H1 (cell line): ENCODE results near the gene POTEJ. TPM values are rescaled to one million over a fixed set of nuclear protein-coding genes. Genes with fewer than 3 reads are reported as not detected.
"Not testable (repeated sequence)": the region's sequence is repeated elsewhere in the genome, so short reads cannot be mapped to it uniquely, and the experiment has no call there.

Source experiments
- CTCF ChIA-PET: fragments of 300-600 bp; sonication (Branson Sonifier 250); formaldehyde crosslinking; loops from one replicate; lab custom pipeline; 2021; ENCODE audit not compliant: partially characterized antibody; lab: Charles Lee
- POLR2A ChIA-PET: fragments of 300-600 bp; sonication (Branson Sonifier 250); formaldehyde crosslinking; loops from one replicate; lab custom pipeline; 2021; ENCODE audit warnings: inconsistent platforms; ENCODE audit not compliant: partially characterized antibody; lab: Charles Lee
- DNase-seq, 2 experiments: peaks; one replicate each; pipeline versions ENCODE4 v3.0.0 to v3.0.0-alpha.2; 2010 to 2022; ENCODE audit warnings: low spot score in 2 of 2, low read depth in 1 of 2, mixed read lengths in 1 of 2
- FAIRE-seq: peaks from 2 replicates; lab custom pipeline; 2011; peaks lifted over from hg19 to GRCh38; lab: Jason Lieb, UNC
- H2AFZ ChIP-seq: 2 replicates; pipeline ENCODE4 v1.8.1; 2012; ENCODE audit warnings: low read length, inconsistent platforms
- H2AK5ac ChIP-seq: 2 replicates; pipeline ENCODE4 v1.6.1; 2013; ENCODE audit warnings: low read depth, low read length
- H2BK120ac ChIP-seq: replicated peaks from 2 replicates; pipeline ENCODE3; 2013; ENCODE audit warnings: low read depth, low read length, inconsistent platforms
- H2BK12ac ChIP-seq: 2 replicates; pipeline ENCODE4 v1.6.1; 2013; ENCODE audit warnings: low read depth, low read length
- H2BK15ac ChIP-seq: 2 replicates; pipeline ENCODE4 v1.6.1; 2013; ENCODE audit warnings: low read length
- H2BK20ac ChIP-seq: 2 replicates; pipeline ENCODE4 v1.6.1; 2013; ENCODE audit warnings: low read length
- H2BK5ac ChIP-seq: 2 replicates; pipeline ENCODE4 v1.6.1; 2013; ENCODE audit warnings: low read depth, low read length
- H3K14ac ChIP-seq: 2 replicates; pipeline ENCODE4 v1.6.1; 2013; ENCODE audit warnings: inconsistent platforms; ENCODE audit not compliant: insufficient read length
- H3K18ac ChIP-seq: 2 replicates; pipeline ENCODE4 v1.6.1; 2013; ENCODE audit warnings: low read length; ENCODE audit errors: extremely low read depth
- H3K23ac ChIP-seq: 2 replicates; pipeline ENCODE4 v1.6.1; 2013; ENCODE audit warnings: inconsistent platforms; ENCODE audit not compliant: insufficient read length
- H3K23me2 ChIP-seq: 2 replicates; pipeline ENCODE4 v1.6.1; 2013; ENCODE audit warnings: low read depth, low read length
- H3K27ac ChIP-seq: 2 replicates; pipeline ENCODE4 v1.6.1; 2011; ENCODE audit warnings: low read depth, low read length, inconsistent platforms
- H3K27me3 ChIP-seq, 4 experiments: replicated peaks in 1 of 4; 1 replicate in 1 of 4; 2 replicates in 3 of 4; pipeline versions ENCODE4 v1.6.1 to v1.8.1; 2011 to 2013; ENCODE audit warnings: low read length in 3 of 4, mild to moderate bottlenecking in 3 of 4, inconsistent platforms in 2 of 4, mixed read lengths in 2 of 4, moderate library complexity in 1 of 4; ENCODE audit not compliant: control insufficient read depth in 3 of 4, insufficient read depth in 3 of 4; ENCODE audit errors: extremely low read depth in 1 of 4
- H3K36me3 ChIP-seq, 4 experiments: 2 replicates each; pipeline versions ENCODE4 v1.6.1 to v1.8.1; 2011 to 2013; ENCODE audit warnings: mild to moderate bottlenecking in 4 of 4, low read length in 3 of 4, moderate library complexity in 2 of 4, control low read depth in 1 of 4, inconsistent platforms in 1 of 4; ENCODE audit not compliant: insufficient read depth in 4 of 4, control insufficient read depth in 2 of 4
- H3K4ac ChIP-seq: replicated peaks from 2 replicates; pipeline ENCODE3; 2013; ENCODE audit warnings: low read length, low read depth, mixed read lengths, inconsistent platforms; ENCODE audit not compliant: insufficient read length
- H3K4me1 ChIP-seq, 4 experiments: replicated peaks in 1 of 4; 1 replicate in 1 of 4; 2 replicates in 3 of 4; pipeline versions ENCODE4 v1.6.1 to v1.8.1; 2011 to 2013; ENCODE audit warnings: low read length in 3 of 4, inconsistent platforms in 2 of 4, mixed read lengths in 1 of 4; ENCODE audit not compliant: insufficient read depth in 4 of 4, control insufficient read depth in 3 of 4
- H3K4me2 ChIP-seq, 2 experiments: 2 replicates each; pipeline versions ENCODE4 v1.6.1 to v1.8.1; 2011 to 2013; ENCODE audit warnings: low read depth in 2 of 2, low read length in 2 of 2, control low read depth in 1 of 2, inconsistent platforms in 1 of 2, mild to moderate bottlenecking in 1 of 2; ENCODE audit not compliant: insufficient read depth in 1 of 2
- H3K4me3 ChIP-seq, 4 experiments: fragments of 200-600, 300-600 bp in 1 of 4; sonication (generic), shearing (Covaris generic), sonication (Bioruptor Twin) in 1 of 4; 2 replicates each; pipeline versions ENCODE4 v1.5.1 to v1.8.1; 2011 to 2016; ENCODE audit warnings: low read length in 4 of 4, low read depth in 3 of 4, control low read depth in 2 of 4, inconsistent platforms in 2 of 4, mild to moderate bottlenecking in 2 of 4, mixed read lengths in 1 of 4, moderate library complexity in 1 of 4; ENCODE audit not compliant: insufficient read depth in 2 of 4; ENCODE audit errors: extremely low read depth in 1 of 4
- H3K56ac ChIP-seq: replicated peaks from 2 replicates; pipeline ENCODE3; 2013; ENCODE audit warnings: low read depth, mild to moderate bottlenecking, mixed read lengths, low read length, inconsistent platforms; ENCODE audit not compliant: insufficient read length
- H3K79me1 ChIP-seq: 2 replicates; pipeline ENCODE4 v1.6.1; 2013; ENCODE audit warnings: low read depth, low read length, control low read depth
- H3K79me2 ChIP-seq, 2 experiments: 2 replicates each; pipeline versions ENCODE4 v1.6.1 to v1.8.1; 2012 to 2013; ENCODE audit warnings: low read length in 2 of 2, mild to moderate bottlenecking in 2 of 2, inconsistent platforms in 1 of 2; ENCODE audit not compliant: insufficient read depth in 2 of 2, control insufficient read depth in 1 of 2
- H3K9ac ChIP-seq, 4 experiments: replicated peaks in 1 of 4; 1 replicate in 1 of 4; 2 replicates in 3 of 4; pipeline versions ENCODE4 v1.6.1 to v1.8.1; 2011 to 2013; ENCODE audit warnings: low read depth in 3 of 4, low read length in 3 of 4, control low read depth in 2 of 4, mild to moderate bottlenecking in 2 of 4, moderate library complexity in 2 of 4, inconsistent platforms in 1 of 4; ENCODE audit errors: extremely low read depth in 1 of 4
- H3K9me3 ChIP-seq, 2 experiments: 2 replicates each; pipeline versions ENCODE4 v1.6.1 to v1.8.1; 2012 to 2013; ENCODE audit warnings: mild to moderate bottlenecking in 2 of 2, moderate library complexity in 2 of 2, control low read depth in 1 of 2, inconsistent platforms in 1 of 2, low read depth in 1 of 2, low read length in 1 of 2, mixed read lengths in 1 of 2; ENCODE audit not compliant: insufficient read depth in 2 of 2
- H4K20me1 ChIP-seq, 2 experiments: replicated peaks in 1 of 2; 2 replicates each; pipeline versions ENCODE3 to v1.8.1; 2011 to 2013; ENCODE audit warnings: inconsistent platforms in 2 of 2, low read length in 2 of 2, mild to moderate bottlenecking in 1 of 2; ENCODE audit not compliant: insufficient read depth in 2 of 2, control insufficient read depth in 1 of 2
- H4K5ac ChIP-seq: 2 replicates; pipeline ENCODE4 v1.6.1; 2013; ENCODE audit warnings: low read length, low read depth, mixed read lengths, inconsistent platforms; ENCODE audit not compliant: insufficient read length
- H4K8ac ChIP-seq: 2 replicates; pipeline ENCODE4 v1.8.0; 2013; ENCODE audit warnings: mild to moderate bottlenecking, moderate library complexity, low read length, inconsistent platforms; ENCODE audit not compliant: insufficient read depth; ENCODE audit errors: extremely low read depth
- H4K91ac ChIP-seq: replicated peaks from 2 replicates; pipeline ENCODE3; 2013; ENCODE audit warnings: low read length, mixed read lengths, inconsistent platforms; ENCODE audit not compliant: insufficient read length
- WGBS, 2 experiments: shearing (Covaris generic) in 1 of 2; methylation state at CpG; one replicate each; pipeline versions ENCODE4 v1.1.6 to v1.1.7; 2013 to 2015; ENCODE audit warnings: low lambda C conversion rate in 2 of 2, mixed read lengths in 2 of 2, inconsistent platforms in 1 of 2, low coverage in 1 of 2, missing lambda C conversion rate in 1 of 2; ENCODE audit not compliant: insufficient replicate concordance in 2 of 2, insufficient coverage in 1 of 2, insufficient read length in 1 of 2; ENCODE audit errors: extremely low coverage in 1 of 2, missing lambda C conversion rate in 1 of 2; 5-methylcytosine and 5-hydroxymethylcytosine counted together
- polyA plus RNA-seq, 7 experiments: library from polyadenylated mRNA; depleted of rRNA in 3 of 7; stranded (reverse) in 5 of 7; unstranded in 2 of 7; fragments of >200 nt in 5 of 7; fragments of 200-250 nt in 2 of 7; gene quantifications; 1 replicate in 5 of 7; 2 replicates in 1 of 7; 4 replicates in 1 of 7; pipeline versions ENCODE4 v1.2.1 to v1.2.3, GENCODE V29; 2011 to 2013; ENCODE audit warnings: missing spikeins in 2 of 7, mixed read lengths in 2 of 7
- small RNA-seq: library from polyadenylated mRNA; stranded (forward); fragments of <200 nt; extraction: miRNeasy Mini kit (QIAGEN cat#:217004); gene quantifications from one replicate; pipeline ENCODE3, GENCODE V24; 2013; ENCODE audit not compliant: insufficient read depth
- total RNA-seq: library from RNA; stranded (reverse); fragmentation: NEBNext Ultra II Directional; extraction: Animal tissue kit (Norgen Biotek cat#: 25700); gene quantifications from 2 replicates; pipeline ENCODE4 v1.2.1, GENCODE V29; 2021

POTEJ gene
- total and polyA plus RNA-seq, 2 of the 8 experiments (the other 6 are each of a cell fraction or from before 2014, with no cell fraction given): not detected

- H2BK120ac ChIP-seq, H3K9me3 ChIP-seq, H4K91ac ChIP-seq, FAIRE-seq, H2AFZ ChIP-seq, H2BK5ac ChIP-seq, H3K14ac ChIP-seq, H3K4me1 ChIP-seq, H3K4ac ChIP-seq, H3K23ac ChIP-seq, H2BK15ac ChIP-seq, H3K56ac ChIP-seq, H3K4me2 ChIP-seq, H4K5ac ChIP-seq, H3K18ac ChIP-seq, H3K79me2 ChIP-seq, H3K27me3 ChIP-seq, H2BK12ac ChIP-seq, H3K79me1 ChIP-seq, H3K36me3 ChIP-seq, CTCF ChIA-PET, H2BK20ac ChIP-seq, DNase-seq, H3K4me3 ChIP-seq, H3K9ac ChIP-seq, H4K20me1 ChIP-seq, POLR2A ChIA-PET, H2AK5ac ChIP-seq, H3K23me2 ChIP-seq, H3K27ac ChIP-seq, H4K8ac ChIP-seq: not testable (repeated sequence)
- 89% methylated on average over 3 of the region's 3 CpGs; no CpG with 5 or more reads in 1 of the 2 experiments for WGBS, 2 experiments
Observed at GRCh38 chr2:130703250-130703649, 92.0 kb downstream of the POTEJ start.

Small RNAs within 50 kb of the gene (small RNA-seq; reads per million reads assigned to genes)
- not detected for gene RF00017
- not detected for gene RNU6-848P

Other genes starting within 250 kb of the POTEJ start
- 0.19 and 0.20 TPM in 2 replicates for gene POTEI, start 102.1 kb upstream of the POTEJ start, total RNA-seq
- gene POTEI, start 102.1 kb upstream of the POTEJ start, polyA plus RNA-seq (2011; rRNA removed): 0.19 and 0.20 TPM in 2 replicates
- gene CFC1B, start 90.2 kb upstream of the POTEJ start, total RNA-seq: not detected in 2 replicates
- 0.11 TPM in 1 of 2 replicates, not detected in the other for gene CFC1B, start 90.2 kb upstream of the POTEJ start, polyA plus RNA-seq (2011; rRNA removed)
- 0.31 TPM in 1 of 2 replicates, not detected in the other for gene CFC1, start 11.9 kb upstream of the POTEJ start, total RNA-seq
- gene CFC1, start 11.9 kb upstream of the POTEJ start, polyA plus RNA-seq (2011; rRNA removed): 0.14 and 0.49 TPM in 2 replicates
- gene GPR148, start 117.6 kb downstream of the POTEJ start, total RNA-seq: not detected in 2 replicates
- 0.05 TPM in 1 of 2 replicates, not detected in the other for gene GPR148, start 117.6 kb downstream of the POTEJ start, polyA plus RNA-seq (2011; rRNA removed)
- gene AMER3, start 144.1 kb downstream of the POTEJ start, total RNA-seq: 0.19 and 0.55 TPM in 2 replicates
- 0.15 and 0.17 TPM in 2 replicates for gene AMER3, start 144.1 kb downstream of the POTEJ start, polyA plus RNA-seq (2011; rRNA removed)
- gene ARHGEF4, start 225.5 kb downstream of the POTEJ start, total RNA-seq: 13.3 and 14.6 TPM in 2 replicates
- gene ARHGEF4, start 225.5 kb downstream of the POTEJ start, polyA plus RNA-seq (2011; rRNA removed): 10.6 and 14.5 TPM in 2 replicates